Vagina (tissue), 2 donors: Measurements from ENCODE around the gene BSPRY.

Experiments used
- POLR2A ChIP-seq, 2 donors: fragments of 450-650 bp; IDR thresholded peaks; one replicate each; pipeline ENCODE4 v1.6.1; 2017; ENCODE audit warnings: antibody characterized with exemption in 2 of 2, mild to moderate bottlenecking in 2 of 2, moderate library complexity in 2 of 2
- TF ChIP-seq, protein P1 (sequence below), 3 experiments: fragments of 450-650 bp in 2 of 3; fragments of 200-600 bp in 1 of 3; sonication (generic) in 1 of 3; IDR thresholded peaks; one replicate each; pipeline ENCODE4 v1.5.1; 2017 to 2019; ENCODE audit warnings: antibody characterized with exemption in 3 of 3, mild to moderate bottlenecking in 2 of 3, moderate library complexity in 2 of 3

DNA sequence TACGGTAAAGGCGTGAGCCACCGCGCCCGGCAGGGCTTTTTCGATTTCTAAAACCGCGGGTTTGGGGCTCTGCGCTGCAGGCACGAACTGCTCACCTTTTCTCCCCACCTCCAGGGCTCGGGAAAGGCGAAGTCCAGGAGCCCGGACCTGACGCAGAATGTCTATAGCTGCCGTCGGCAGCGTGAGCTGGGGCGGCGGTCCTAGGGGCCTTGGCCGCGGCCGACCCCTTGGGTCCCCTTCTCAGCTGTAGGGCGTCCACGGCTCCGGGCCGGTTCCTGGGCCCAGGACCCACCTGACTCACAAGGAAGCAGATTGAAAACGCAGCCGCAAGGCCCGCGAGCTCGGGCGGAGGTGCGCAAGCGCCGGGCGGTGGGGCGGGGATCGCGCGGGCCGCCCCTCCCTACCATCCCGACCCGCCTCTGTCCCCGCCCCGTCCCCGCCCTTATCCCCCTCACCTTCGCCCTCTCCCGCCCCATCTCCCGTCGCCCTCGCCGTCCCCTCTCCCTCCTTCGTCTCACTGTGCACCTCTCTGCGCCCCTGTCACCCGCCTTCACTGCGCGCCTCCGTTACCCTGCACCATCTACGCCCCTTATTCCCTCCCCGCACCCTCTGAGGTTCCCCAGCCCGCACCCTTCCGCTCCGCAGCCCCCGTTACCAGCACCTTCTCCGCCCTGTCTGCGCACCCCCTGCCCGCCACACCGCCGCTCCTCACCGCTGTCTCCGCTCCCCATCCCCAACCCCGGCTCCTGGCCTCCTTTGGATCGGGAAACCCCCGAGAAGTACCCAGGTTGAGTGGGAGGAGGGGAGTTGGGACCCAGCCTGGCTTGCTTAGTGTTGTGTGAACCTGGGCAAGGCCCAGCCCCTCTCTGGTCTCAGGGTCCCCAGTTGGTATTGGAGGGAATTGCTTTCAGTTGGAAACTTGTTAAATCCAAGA lies 27.6 kb downstream of the BSPRY start, which contains the start of gene HDHD3:
- peak in 1 of 2 donors; percentile 67 for TF ChIP-seq POLR2A (IDR thresholded peaks at IDR 0.05)
- TF ChIP-seq, protein P1, sequence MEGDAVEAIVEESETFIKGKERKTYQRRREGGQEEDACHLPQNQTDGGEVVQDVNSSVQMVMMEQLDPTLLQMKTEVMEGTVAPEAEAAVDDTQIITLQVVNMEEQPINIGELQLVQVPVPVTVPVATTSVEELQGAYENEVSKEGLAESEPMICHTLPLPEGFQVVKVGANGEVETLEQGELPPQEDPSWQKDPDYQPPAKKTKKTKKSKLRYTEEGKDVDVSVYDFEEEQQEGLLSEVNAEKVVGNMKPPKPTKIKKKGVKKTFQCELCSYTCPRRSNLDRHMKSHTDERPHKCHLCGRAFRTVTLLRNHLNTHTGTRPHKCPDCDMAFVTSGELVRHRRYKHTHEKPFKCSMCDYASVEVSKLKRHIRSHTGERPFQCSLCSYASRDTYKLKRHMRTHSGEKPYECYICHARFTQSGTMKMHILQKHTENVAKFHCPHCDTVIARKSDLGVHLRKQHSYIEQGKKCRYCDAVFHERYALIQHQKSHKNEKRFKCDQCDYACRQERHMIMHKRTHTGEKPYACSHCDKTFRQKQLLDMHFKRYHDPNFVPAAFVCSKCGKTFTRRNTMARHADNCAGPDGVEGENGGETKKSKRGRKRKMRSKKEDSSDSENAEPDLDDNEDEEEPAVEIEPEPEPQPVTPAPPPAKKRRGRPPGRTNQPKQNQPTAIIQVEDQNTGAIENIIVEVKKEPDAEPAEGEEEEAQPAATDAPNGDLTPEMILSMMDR (IDR thresholded peaks at IDR 0.05), result no peak
